Chondrocyte (in vitro differentiated cells): ENCODE data around the gene SULT2B1. TPM values are rescaled to one million over a fixed set of nuclear protein-coding genes. Genes with fewer than 3 reads are reported as not detected.

ENCODE experiments used
- DNase-seq: peaks from one replicate; pipeline ENCODE4 v3.0.0; 2021; ENCODE audit warnings: mixed read lengths, low spot score
- H3K27ac Mint-ChIP-seq: one replicate; pipeline ENCODE4 v1.8.0; 2021; ENCODE audit warnings: mild to moderate bottlenecking, moderate library complexity, mixed read lengths; ENCODE audit not compliant: unreplicated experiment
- H3K27me3 Mint-ChIP-seq: 2 replicates; pipeline ENCODE4 v1.8.0; 2021; ENCODE audit warnings: low read depth, mixed read lengths
- H3K36me3 Mint-ChIP-seq: 2 replicates; pipeline ENCODE4 v1.8.0; 2021; ENCODE audit warnings: low read depth, mixed read lengths
- H3K4me1 Mint-ChIP-seq: 2 replicates; pipeline ENCODE4 v1.8.0; 2021; ENCODE audit warnings: low read depth, mild to moderate bottlenecking, mixed read lengths
- H3K4me3 Mint-ChIP-seq: one replicate; pipeline ENCODE4 v1.8.0; 2021; ENCODE audit warnings: mild to moderate bottlenecking, moderate library complexity, mixed read lengths; ENCODE audit not compliant: unreplicated experiment
- H3K9me3 Mint-ChIP-seq: 2 replicates; pipeline ENCODE4 v1.8.0; 2021; ENCODE audit warnings: low read depth, mixed read lengths
- CTCF ChIP-seq: fragments of 200-600 bp; sonication (generic); IDR thresholded peaks from 2 replicates; pipeline ENCODE4 v1.5.0; 2021; ENCODE audit warnings: antibody characterized with exemption, mild to moderate bottlenecking, moderate library complexity
- total RNA-seq: library from RNA; stranded (reverse); gene quantifications from 3 replicates; pipeline ENCODE4 v1.2.1, GENCODE V29; 2021

Gene SULT2B1
- total RNA-seq, 1 donor from 2014 or later: 0.22 TPM

GRCh38 chr19:48624067-48624594, 72.2 kb downstream of the SULT2B1 start:
- no peak for TF ChIP-seq CTCF
- peaks cover 3% of the 10 kb centered on the region for H3K36me3 Mint-ChIP-seq
- H3K4me1 Mint-ChIP-seq: peaks cover 38% of the 10 kb centered on the region
- DNase-seq: peak; percentile 99
- no peaks in the 10 kb centered on the region for H3K27me3 Mint-ChIP-seq
- no peaks in the 10 kb centered on the region for H3K9me3 Mint-ChIP-seq
- peak overlapping the region; percentile 99 for H3K27ac Mint-ChIP-seq
- H3K4me3 Mint-ChIP-seq: peak overlapping the region; percentile 85

GRCh38 chr19:48624791-48625723, 73.1 kb downstream of the SULT2B1 start:
- peak overlapping the region; percentile 61 for H3K27ac Mint-ChIP-seq
- peaks cover 3% of the 10 kb centered on the region for H3K36me3 Mint-ChIP-seq
- DNase-seq: no peak
- peaks cover 36% of the 10 kb centered on the region for H3K4me1 Mint-ChIP-seq
- no peaks in the 10 kb centered on the region for H3K9me3 Mint-ChIP-seq
- H3K27me3 Mint-ChIP-seq: no peaks in the 10 kb centered on the region
- no peak for TF ChIP-seq CTCF
- peak overlapping the region; percentile 85 for H3K4me3 Mint-ChIP-seq

DNA sequence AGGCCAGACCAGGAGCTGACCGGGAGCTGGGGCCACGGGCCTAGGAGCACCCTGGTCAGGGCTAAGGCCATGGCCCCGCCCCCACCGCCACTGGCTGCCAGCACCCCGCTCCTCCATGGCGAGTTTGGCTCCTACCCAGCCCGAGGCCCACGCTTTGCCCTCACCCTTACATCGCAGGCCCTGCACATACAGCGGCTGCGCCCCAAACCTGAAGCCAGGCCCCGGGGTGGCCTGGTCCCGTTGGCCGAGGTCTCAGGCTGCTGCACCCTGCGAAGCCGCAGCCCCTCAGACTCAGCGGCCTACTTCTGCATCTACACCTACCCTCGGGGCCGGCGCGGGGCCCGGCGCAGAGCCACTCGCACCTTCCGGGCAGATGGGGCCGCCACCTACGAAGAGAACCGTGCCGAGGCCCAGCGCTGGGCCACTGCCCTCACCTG, 73.9 kb downstream of the SULT2B1 start:
- no peak for TF ChIP-seq CTCF
- Mint-ChIP-seq H3K4me1 (peaks cover 41% of the 10 kb centered on the region), H3K4me3 (no peak overlapping the region), H3K36me3 (peaks cover 3% of the 10 kb centered on the region), H3K27ac (no peak overlapping the region), H3K27me3 (no peaks in the 10 kb centered on the region), H3K9me3 (no peaks in the 10 kb centered on the region)
- no peak for DNase-seq

DNA sequence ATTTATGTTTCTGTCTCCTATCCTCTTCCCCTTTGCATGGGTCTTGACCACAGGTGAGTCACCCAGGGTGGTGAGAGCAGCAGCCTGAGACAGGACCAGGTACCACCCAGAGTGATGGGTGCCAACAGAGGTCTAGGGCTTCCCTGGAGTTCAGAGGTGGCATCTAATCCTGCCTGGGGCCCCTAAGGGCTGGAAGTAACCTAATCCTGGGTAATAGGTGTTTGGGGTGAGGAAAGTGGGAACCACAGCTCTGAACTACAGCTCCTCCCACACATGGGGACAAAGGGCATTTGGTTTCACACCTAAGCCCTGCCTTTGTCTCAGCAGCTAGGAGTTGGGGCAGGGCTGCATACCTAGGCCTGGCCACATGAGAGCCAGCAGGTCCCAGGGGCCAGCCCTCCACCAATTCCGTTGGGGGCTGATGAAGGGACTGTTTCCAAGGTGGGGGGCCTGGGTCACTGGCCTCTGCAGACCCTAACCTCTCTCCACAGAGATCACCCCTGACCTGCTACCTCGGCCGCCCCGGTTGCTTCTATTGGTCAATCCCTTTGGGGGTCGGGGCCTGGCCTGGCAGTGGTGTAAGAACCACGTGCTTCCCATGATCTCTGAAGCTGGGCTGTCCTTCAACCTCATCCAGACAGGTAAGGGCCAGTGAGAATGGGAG, 75.4 kb downstream of the SULT2B1 start:
- no peak overlapping the region for H3K4me3 Mint-ChIP-seq
- no peak for TF ChIP-seq CTCF
- no peaks in the 10 kb centered on the region for H3K9me3 Mint-ChIP-seq
- H3K4me1 Mint-ChIP-seq: peaks cover 41% of the 10 kb centered on the region
- H3K36me3 Mint-ChIP-seq: peaks cover 3% of the 10 kb centered on the region
- DNase-seq: no peak
- no peak overlapping the region for H3K27ac Mint-ChIP-seq
- no peaks in the 10 kb centered on the region for H3K27me3 Mint-ChIP-seq

DNA sequence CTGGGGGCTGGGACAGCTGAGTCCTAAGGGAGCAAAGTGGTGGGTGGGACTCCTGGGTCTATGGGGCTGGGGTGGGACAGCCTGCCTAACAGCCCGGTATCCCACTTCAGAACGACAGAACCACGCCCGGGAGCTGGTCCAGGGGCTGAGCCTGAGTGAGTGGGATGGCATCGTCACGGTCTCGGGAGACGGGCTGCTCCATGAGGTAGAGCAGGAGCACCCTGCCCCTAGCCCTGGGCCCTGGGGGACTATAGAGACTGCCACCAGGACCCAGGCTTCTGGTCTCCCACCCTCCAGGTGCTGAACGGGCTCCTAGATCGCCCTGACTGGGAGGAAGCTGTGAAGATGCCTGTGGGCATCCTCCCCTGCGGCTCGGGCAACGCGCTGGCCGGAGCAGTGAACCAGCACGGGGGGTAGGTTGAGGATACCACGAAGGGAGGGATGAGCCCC, 75.9 kb downstream of the SULT2B1 start:
- H3K36me3 Mint-ChIP-seq: peaks cover 3% of the 10 kb centered on the region
- no peak for TF ChIP-seq CTCF
- H3K4me1 Mint-ChIP-seq: peaks cover 40% of the 10 kb centered on the region
- DNase-seq: no peak
- H3K27ac Mint-ChIP-seq: no peak overlapping the region
- H3K27me3 Mint-ChIP-seq: no peaks in the 10 kb centered on the region
- H3K4me3 Mint-ChIP-seq: no peak overlapping the region
- H3K9me3 Mint-ChIP-seq: no peaks in the 10 kb centered on the region
